ENCODE results near the gene KANK2.
"Not testable (repeated sequence)": the region's sequence is repeated elsewhere in the genome, so short reads cannot be mapped to it uniquely, and the experiment has no call there.

KANK2 gene

DNA sequence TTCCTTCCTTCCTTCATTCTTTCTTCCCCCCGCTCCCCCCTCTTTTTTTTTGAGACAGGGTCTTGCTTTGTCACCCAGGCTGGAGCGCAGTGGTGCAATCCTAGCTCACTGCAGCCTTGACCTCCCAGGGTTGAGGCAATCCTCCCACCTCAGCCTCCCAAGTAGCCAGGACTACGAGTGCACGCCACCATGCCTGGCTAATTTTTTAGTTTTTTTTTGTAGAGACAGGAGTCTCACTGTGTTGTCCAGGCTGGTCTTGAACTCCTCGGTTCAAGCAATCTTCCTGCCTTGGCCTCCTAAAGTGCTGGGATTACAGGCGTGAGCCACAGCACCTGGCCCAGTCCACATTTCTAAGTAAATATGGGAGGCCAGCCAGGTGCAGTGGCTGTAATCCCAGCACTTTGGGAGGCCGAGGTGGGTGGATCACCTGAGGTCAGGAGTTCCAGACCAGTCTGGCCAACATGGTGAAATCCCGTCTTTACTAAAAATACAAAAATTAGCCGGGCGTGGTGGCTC, 57.3 kb downstream of the KANK2 start:
- not testable (repeated sequence) for DNase-seq (ENCODE audit: low read depth)

DNA sequence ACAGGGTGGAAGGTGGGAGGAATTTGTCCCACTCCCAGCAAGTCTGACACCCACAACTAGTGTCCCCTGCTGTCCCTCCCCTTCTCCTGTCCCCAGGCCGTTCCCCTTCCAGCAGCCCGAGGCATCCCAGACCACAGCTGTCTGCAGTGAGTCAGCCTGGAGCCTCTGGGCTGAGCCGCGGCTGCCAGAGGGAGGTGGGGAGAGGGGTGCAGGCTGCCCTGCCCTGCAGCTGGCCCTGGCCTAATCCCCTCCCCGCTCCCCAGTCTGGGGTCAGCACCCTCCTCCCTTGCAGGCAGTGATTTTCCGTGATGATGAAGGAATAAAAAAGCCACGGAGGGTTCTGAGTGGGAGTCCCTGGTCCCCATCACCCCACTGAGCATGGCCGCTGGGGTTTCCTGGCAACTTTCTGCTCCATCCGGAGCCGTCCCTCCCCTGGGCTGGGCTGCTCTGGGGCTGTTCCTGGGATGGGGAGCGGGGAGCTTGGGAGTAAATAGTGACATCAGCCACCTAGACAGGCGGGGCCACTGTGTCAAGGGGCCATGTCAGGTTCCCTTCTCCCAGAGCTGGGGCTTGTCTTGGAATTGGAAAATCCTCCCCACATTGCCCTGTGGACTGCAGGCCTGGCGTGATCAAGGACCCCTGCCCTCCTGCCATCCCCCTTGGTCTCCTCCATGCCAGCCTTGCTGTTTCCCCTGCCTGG, 58.6 kb downstream of the KANK2 start:
- DNase-seq (ENCODE audit: low read depth) = no peak

DNA sequence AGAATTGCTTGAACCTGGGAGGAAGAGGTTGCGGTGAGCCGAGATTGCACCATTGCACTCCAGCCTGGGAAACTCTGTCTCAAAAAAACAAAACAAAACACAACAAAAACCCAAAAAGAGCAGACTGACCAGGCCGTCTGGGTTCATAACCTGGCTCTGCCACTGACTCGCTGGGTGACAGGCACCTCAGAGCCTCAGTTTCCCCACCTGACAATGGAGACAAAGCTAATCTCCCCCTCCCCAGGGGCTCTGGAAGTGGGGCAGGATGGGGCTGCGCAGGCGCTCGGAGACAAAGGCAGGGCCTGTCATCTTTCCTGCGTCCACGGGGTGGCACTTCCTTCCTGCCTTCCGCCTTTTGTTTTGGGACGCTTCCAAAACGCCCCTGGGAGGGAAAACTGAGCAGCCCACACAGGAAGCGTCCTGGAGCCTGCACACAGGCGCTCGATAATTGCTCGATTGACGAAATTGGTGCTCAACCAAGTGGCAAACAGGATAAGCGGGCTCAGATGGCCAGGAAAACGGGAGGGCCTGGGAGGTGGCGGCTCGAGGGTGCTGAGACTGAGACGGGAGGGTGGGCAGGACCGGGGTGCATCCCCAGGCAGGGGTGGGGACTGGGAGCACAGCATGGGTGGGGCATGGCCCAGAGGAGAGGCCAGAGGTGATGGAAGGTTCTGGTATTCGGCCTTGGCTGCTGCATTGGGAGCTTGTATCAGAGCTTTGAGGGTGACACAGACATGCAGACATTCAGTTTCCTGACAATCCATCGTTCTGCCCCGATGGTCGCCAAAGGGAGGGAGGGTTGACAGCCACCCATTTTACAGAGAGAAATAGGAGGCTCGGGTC, 59.6 kb downstream of the KANK2 start:
- DNase-seq (ENCODE audit: low read depth) = peak; percentile 16

DNA sequence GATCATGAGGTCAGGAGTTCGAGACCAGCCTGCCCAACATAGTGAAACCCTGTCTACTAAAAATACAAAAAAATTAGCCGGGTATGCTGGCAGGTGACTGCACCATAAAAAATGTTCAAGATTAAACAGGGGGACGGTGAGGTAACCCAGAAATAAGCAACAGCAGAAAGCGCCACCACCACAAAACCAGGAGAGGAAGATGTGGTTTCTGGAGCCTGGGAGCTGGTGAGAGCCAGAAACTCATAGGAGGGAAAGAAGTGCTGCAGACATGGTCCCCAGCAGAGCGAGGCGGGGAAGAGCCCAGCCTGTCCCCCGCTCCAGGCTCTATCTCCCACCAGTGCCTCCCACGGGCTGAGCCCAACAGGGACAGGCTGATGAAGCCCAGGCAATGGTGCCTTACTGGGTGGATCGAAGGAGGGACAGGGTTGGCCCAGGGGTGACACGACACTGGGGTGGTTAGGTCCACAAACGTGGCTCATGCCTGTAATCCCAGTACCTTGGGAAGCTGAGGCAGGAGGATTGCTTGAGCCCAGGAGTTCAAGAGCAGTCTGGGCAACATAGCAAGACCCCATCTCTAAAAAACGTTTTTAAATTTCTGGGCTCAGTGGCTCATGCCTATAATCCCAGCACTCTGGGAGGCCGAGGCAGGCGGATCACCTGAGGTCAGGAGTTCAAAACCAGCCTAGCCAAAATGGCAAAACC, 60.8 kb downstream of the KANK2 start:
- no peak for DNase-seq (ENCODE audit: low read depth)

DNA sequence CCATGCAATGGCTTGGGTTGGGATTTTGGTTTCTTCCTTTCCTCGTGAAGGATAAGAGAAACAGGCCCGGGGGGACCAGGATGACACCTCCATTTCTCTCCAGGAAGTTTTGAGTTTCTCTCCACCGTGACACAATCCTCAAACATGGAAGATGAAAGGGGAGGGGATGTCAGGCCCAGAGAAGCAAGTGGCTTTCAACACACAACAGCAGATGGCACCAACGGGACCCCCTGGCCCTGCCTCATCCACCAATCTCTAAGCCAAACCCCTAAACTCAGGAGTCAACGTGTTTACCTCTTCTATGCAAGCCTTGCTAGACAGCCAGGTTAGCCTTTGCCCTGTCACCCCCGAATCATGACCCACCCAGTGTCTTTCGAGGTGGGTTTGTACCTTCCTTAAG, 65.9 kb downstream of the KANK2 start:
- no peak for DNase-seq (ENCODE audit: low read depth)

DNA sequence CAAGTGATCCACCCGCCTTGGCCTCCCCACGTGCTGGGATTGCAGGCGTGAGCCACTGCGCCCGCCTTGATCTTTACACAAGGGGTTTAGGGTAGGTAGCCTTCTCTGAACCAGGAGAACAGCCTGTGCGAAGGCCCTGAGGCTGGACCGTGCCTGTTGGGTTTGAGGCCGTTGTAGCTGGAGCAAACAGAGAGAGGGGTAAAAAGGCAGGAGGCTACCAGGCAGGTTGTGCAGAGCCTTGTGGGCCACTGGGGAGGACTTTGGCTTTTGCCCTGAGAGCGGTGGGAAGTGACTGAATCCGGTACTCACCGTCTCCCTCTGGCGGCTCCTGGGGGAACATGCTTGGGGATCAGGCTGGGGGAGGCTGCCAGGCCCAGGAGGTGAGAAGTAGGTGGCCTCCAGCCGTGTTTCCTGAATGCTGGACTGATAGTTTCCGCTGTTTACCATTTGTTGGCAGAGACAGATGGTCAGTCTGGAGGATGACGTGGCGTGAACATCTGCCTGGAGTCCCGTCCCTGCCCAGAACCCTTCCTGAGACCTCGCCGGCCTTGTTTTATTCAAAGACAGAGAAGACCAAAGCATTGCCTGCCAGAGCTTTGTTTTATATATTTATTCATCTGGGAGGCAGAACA, 66.4 kb downstream of the KANK2 start:
- DNase-seq (ENCODE audit: low read depth) = peak; percentile 52

DNA sequence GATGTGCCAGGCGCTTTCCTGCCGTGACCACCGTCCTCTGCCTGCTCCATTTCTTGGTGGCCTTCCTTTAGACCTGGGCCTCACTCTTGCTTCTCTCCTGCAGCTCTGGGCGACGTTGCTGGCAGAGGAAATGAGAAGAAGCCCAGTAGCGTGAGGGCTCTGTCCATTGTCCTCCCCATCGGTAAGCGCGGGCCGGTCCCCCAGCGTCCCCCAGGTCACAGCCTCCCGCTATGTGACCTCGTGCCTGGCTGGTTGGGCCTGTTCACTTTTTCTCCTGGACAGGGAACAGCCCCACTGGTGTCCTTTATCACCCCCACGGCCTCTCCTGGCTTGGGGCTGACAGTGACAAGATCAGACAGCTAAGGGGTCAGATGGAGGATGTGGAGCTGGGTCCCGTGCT, 69.4 kb downstream of the KANK2 start:
- DNase-seq (ENCODE audit: low read depth) = no peak

DNA sequence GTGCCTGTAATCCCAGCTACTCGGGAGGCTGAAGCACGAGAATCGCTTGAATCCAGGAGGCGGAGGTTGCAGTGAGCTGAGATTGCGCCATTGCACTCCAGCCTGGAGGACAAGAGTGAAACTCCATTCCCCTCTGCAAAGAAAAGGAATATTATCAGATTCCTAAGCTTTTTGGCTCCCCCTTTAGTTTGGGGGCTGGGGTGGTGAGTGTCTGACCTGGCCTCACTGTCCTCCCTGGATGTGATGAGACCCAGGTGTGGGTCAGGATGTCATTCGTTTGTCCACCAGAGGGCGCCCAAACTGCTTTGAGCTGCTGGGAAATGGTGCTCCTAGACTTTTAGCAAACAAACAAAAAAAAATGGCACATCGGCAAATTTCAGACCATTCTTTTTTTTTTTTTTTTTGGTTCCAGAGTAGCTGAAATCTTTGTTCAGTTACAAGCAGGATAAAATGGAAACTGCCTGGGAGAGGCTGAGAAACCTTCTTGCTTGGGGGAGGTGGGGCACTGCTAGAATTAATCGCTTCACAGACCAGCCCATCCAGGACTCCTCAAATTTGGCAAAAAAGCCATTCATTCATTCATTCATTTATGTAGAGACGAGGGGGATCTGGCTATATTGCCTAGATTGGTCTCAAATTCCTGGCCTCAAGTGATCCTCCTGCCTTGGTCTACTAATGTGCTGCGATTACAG, 71.2 kb downstream of the KANK2 start:
- DNase-seq (ENCODE audit: low read depth) = peak; percentile 71

DNA sequence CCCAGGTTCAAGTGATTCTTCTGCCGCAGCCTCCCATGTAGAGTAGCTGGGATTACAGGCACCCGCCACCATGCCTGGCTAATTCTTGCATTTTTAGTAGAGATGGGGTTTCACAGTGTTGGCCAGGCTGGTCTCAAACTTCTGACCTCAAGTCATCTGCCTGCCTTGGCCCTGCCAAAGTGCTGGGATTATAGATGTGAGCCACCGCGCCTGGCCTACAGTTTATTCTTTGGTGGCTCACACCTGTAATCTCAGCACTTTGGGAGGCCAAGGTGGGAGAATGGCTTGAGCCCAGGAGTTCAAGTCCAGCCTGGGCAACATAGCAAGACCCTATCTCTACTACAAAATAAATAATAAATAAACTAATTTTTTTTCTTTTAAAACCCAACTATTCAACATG, 73.2 kb downstream of the KANK2 start:
- DNase-seq (ENCODE audit: low read depth) = not testable (repeated sequence)

DNA sequence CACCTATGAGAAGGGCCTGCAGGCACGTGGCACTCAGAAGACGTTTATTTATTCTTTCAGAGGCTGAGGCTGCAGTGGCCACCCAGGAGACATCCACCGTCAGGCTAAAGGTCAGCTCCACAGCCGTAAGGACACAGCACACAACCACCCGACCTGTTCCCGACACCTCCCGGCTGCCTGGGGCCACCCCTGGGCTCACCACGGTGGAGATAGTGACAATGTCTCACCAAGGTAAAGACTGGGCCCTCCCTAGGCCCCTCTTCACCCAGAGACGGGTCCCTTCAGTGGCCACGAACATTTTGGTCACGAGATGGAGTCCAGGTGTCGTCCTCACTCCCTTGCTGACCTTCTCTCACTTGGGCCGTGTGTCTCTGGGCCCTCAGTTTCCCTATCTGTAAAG, 74.2 kb downstream of the KANK2 start:
- DNase-seq (ENCODE audit: low read depth) = no peak

DNA sequence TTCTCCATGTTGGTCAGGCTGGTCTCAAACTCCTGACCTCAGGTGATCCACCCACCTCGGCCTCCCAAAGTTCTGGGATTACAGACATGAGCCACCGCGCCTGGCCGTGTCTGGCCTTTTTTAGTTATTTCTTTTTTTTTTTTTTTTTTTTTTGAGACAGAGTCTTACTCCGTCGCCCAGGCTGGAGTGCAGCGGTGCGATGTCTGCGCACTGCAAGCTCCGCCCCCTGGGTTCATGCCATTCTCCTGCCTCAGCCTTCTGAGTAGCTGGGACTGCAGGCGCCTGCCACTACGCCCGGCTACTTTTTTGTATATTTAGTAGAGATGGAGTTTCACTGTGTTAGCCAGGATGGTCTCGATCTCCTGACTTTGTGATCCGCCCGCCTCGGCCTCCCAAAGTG, 75.4 kb downstream of the KANK2 start:
- DNase-seq (ENCODE audit: low read depth) = not testable (repeated sequence)

DNA sequence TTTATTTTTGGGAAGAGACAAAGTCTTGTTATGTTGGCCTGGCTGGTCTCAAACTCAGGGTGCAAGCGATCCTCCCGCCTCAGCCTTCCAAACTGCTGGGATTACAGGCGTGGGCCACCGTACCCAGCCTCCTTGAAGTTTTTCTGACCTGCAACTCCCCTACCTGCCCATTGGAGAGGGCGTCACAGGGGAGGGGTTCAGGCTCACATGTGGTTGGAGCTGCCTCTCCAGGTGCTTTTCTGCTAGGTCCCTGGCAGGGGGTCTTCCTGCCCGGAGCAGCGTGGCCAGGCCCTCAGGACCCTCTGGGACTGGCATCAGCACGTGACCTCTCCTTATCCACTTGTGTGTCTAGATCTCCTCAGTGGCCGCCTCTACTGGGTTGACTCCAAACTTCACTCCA, 80.8 kb downstream of the KANK2 start:
- DNase-seq (ENCODE audit: low read depth) = no peak

DNA sequence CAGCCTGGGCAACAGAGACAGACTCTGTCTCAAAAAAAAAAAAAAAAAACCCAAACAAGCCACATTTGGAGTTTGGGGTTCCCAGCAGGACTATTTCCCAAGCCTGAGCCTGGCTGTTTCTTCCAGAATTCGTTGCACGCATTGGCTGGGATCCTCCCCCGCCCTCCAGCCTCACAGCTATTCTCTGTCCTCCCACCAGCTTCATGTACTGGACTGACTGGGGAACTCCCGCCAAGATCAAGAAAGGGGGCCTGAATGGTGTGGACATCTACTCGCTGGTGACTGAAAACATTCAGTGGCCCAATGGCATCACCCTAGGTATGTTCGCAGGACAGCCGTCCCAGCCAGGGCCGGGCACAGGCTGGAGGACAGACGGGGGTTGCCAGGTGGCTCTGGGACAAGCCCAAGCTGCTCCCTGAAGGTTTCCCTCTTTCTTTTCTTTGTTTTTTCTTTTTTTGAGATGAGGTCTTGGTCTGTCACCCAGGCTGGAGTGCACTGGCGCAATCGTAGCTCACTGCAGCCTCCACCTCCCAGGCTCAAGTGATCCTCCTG, 81.4 kb downstream of the KANK2 start:
- no peak for DNase-seq (ENCODE audit: low read depth)

DNA sequence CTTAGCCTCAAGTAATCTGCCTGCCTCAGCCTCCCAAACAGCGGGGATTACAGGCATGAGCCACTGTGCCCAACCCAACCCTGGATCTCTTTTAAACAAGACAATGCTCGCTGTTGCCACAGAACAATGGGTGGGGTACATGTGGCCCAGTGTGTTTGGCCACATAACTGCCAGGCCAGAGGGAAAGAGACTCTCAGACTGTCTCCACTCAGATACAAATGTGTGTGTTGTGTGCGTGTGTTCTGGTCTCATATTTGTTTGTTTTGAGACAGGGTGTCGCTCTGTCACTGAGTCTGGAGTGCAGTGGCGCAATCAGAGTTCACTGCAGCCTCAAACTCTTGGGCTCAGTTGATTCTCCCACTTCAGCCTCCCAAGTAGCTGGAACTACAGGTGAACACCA, 82.3 kb downstream of the KANK2 start:
- no peak for DNase-seq (ENCODE audit: low read depth)
